Liver (tissue), 9 donors: ENCODE data around the gene KLC4. TPM values are rescaled to one million over a fixed set of nuclear protein-coding genes. Genes with fewer than 3 reads are reported as not detected.

Experiments
- DNase-seq: peaks from one replicate; pipeline ENCODE4 v3.0.0-alpha.2; 2017; ENCODE audit warnings: low spot score
- H3K27ac ChIP-seq, 2 donors: one replicate each; pipeline ENCODE4 v1.7.0; 2013; ENCODE audit warnings: inconsistent platforms in 2 of 2, low read length in 2 of 2, control low read depth in 1 of 2, low read depth in 1 of 2, mild to moderate bottlenecking in 1 of 2
- H3K27me3 ChIP-seq, 4 donors: one replicate each; pipeline versions ENCODE4 v1.6.1 to v1.7.0; 2013; ENCODE audit warnings: low read length in 3 of 4, inconsistent platforms in 1 of 4, mild to moderate bottlenecking in 1 of 4, moderate library complexity in 1 of 4; ENCODE audit not compliant: control insufficient read depth in 4 of 4, insufficient read depth in 4 of 4
- H3K36me3 ChIP-seq, 4 donors: one replicate each; pipeline versions ENCODE4 v1.6.1 to v1.7.0; 2013; ENCODE audit warnings: low read length in 3 of 4, mild to moderate bottlenecking in 3 of 4, low read depth in 1 of 4, moderate library complexity in 1 of 4; ENCODE audit not compliant: control insufficient read depth in 4 of 4, insufficient read depth in 3 of 4
- H3K4me1 ChIP-seq, 4 donors: one replicate each; pipeline versions ENCODE4 v1.6.1 to v1.7.0; 2013; ENCODE audit warnings: low read length in 3 of 4, mild to moderate bottlenecking in 3 of 4, moderate library complexity in 1 of 4; ENCODE audit not compliant: control insufficient read depth in 4 of 4, insufficient read depth in 4 of 4
- H3K4me3 ChIP-seq, 3 donors: one replicate each; pipeline versions ENCODE4 v1.6.1 to v1.7.0; 2013; ENCODE audit warnings: low read length in 3 of 3, control low read depth in 1 of 3, low read depth in 1 of 3, mild to moderate bottlenecking in 1 of 3
- H3K9ac ChIP-seq, 2 donors: one replicate each; pipeline ENCODE4 v1.7.0; 2013; ENCODE audit warnings: low read length in 2 of 2, mild to moderate bottlenecking in 2 of 2, moderate library complexity in 2 of 2, control low read depth in 1 of 2, low read depth in 1 of 2
- H3K9me3 ChIP-seq, 4 donors: one replicate each; pipeline versions ENCODE4 v1.6.1 to v1.7.0; 2013; ENCODE audit warnings: low read length in 3 of 4; ENCODE audit not compliant: control insufficient read depth in 4 of 4
- EGR1 ChIP-seq, 2 donors: IDR thresholded peaks; 2 replicates each; pipeline ENCODE4 v1.6.1; 2016 to 2018; ENCODE audit warnings: antibody characterized with exemption in 2 of 2, low read depth in 2 of 2
- FOXA1 ChIP-seq: IDR thresholded peaks from 2 replicates; pipeline ENCODE4 v1.6.1; 2016; ENCODE audit warnings: antibody characterized with exemption
- FOXA2 ChIP-seq: IDR thresholded peaks from 2 replicates; pipeline ENCODE4 v1.6.1; 2016; ENCODE audit warnings: antibody characterized with exemption
- GABPA ChIP-seq, 2 donors: IDR thresholded peaks in 1 of 2; conservative IDR thresholded peaks in 1 of 2; 2 replicates each; pipeline ENCODE4 v1.6.1; 2016; ENCODE audit warnings: antibody characterized with exemption in 2 of 2, mild to moderate bottlenecking in 1 of 2, moderate library complexity in 1 of 2
- HNF4G ChIP-seq: IDR thresholded peaks from 2 replicates; pipeline ENCODE4 v1.6.1; 2016; ENCODE audit warnings: antibody characterized with exemption
- JUND ChIP-seq, 2 donors: IDR thresholded peaks; 2 replicates each; pipeline ENCODE4 v1.6.1; 2016; ENCODE audit warnings: antibody characterized with exemption in 2 of 2
- NR2F2 ChIP-seq: IDR thresholded peaks from 2 replicates; pipeline ENCODE4 v1.6.1; 2016; ENCODE audit warnings: antibody characterized with exemption
- RAD21 ChIP-seq, 2 donors: IDR thresholded peaks; 2 replicates each; pipeline ENCODE4 v1.6.1; 2016; ENCODE audit warnings: antibody characterized with exemption in 2 of 2, mild to moderate bottlenecking in 2 of 2
- RXRA ChIP-seq, 2 donors: IDR thresholded peaks; 2 replicates each; pipeline ENCODE4 v1.6.1; 2017 to 2018; ENCODE audit warnings: antibody characterized with exemption in 2 of 2, mild to moderate bottlenecking in 1 of 2
- SP1 ChIP-seq: IDR thresholded peaks from 2 replicates; pipeline ENCODE4 v1.6.1; 2018; ENCODE audit warnings: antibody characterized with exemption, mild to moderate bottlenecking
- TAF1 ChIP-seq: conservative IDR thresholded peaks from 2 replicates; pipeline ENCODE4 v1.6.1; 2016; ENCODE audit warnings: antibody characterized with exemption, mild to moderate bottlenecking
- YY1 ChIP-seq: IDR thresholded peaks from 2 replicates; pipeline ENCODE4 v1.6.1; 2016; ENCODE audit warnings: antibody characterized with exemption, mild to moderate bottlenecking
- ZBTB33 ChIP-seq: IDR thresholded peaks from 2 replicates; pipeline ENCODE4 v1.6.1; 2016; ENCODE audit warnings: antibody characterized with exemption
- WGBS: extraction: QIAGEN DNeasy Blood & Tissue Kit; methylation state at CpG from one replicate; pipeline ENCODE4 v1.1.7; 2013; 5-methylcytosine and 5-hydroxymethylcytosine counted together
- polyA plus RNA-seq, 2 donors: library from polyadenylated mRNA; stranded (reverse) in 1 of 2; unstranded in 1 of 2; fragments of 200-250 nt in 1 of 2; fragments of >200 nt in 1 of 2; fragmentation: Nextera tagmentation in 1 of 2; extraction: Ambion mirVana in 1 of 2; gene quantifications; one replicate each; pipeline versions ENCODE4 v1.2.1 to v1.2.3, GENCODE V29; 2013 to 2015
- total RNA-seq, 2 donors: library from RNA; depleted of rRNA; stranded (reverse); fragments of >200 nt; gene quantifications; one replicate each; pipeline ENCODE4 v1.2.3, GENCODE V29; 2014
- TF ChIP-seq, protein P1 (sequence below): IDR thresholded peaks from 2 replicates; pipeline ENCODE4 v1.6.1; 2016; ENCODE audit warnings: antibody characterized with exemption, mild to moderate bottlenecking
- TF ChIP-seq, protein P2 (sequence below): IDR thresholded peaks from 2 replicates; pipeline ENCODE4 v1.6.1; 2016; ENCODE audit warnings: antibody characterized with exemption
- TF ChIP-seq, protein P3 (sequence below): fragments of 150-350 bp; IDR thresholded peaks from 2 replicates; pipeline ENCODE4 v1.5.1; 2017; ENCODE audit warnings: improper control_type of control experiment, low read depth, low read length; ENCODE audit not compliant: missing input control
- donor health status: healthy.
- donor health status: healthy.
- donor health status: healthy.
- donor health status: healthy.
- donor health status: healthy.

KLC4 gene
- total and polyA plus RNA-seq, 4 donors: 33.2 to 97.0 (median 45.9) TPM

DNA sequence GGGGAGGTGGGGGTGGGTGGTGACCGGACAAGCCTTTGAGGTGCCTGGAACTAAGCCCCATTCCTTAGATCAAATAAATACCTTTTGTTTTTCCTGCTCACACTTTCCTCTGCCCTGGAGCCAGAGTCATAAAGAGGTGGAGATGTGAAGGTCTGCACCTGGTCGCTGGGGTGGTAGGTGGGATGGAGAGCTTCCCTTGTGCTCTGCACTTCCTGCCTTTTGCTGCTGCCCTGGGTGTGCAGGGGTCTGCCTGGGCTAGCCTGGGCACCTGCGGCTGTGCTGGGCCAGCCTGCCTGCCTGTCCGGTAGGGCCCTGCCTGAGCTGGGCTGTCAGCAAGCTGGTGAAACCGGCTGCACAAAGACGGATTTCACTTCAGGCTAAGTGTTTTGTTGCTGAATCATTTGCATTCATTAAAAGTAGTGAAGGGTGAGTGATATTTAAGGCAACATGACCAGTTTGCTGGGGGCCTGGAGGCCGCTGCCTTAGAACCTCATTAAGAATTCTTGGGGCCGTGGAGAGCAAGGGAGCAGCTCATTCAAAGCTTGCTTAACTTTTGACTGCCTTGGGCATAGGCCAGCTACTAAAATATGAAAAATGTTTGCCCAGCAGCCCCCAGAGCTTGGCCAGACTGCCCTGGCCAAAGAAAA is 37.1 kb downstream of the KLC4 start:
- WGBS: 77% methylated on average over 8 of the region's 8 CpGs
- Histone ChIP-seq H3K9me3 (no peaks in the 10 kb centered on the region), H3K27me3 (no peaks in the 10 kb centered on the region), H3K27ac (no peak overlapping the region), H3K36me3 (no peaks in the 10 kb centered on the region), H3K4me1 (peaks cover 0 to 7% (median 3%) of the 10 kb centered on the region in 4 donors), H3K4me3 (no peak overlapping the region), H3K9ac (no peak overlapping the region)
- DNase-seq: no peak
- TF ChIP-seq, protein P1, sequence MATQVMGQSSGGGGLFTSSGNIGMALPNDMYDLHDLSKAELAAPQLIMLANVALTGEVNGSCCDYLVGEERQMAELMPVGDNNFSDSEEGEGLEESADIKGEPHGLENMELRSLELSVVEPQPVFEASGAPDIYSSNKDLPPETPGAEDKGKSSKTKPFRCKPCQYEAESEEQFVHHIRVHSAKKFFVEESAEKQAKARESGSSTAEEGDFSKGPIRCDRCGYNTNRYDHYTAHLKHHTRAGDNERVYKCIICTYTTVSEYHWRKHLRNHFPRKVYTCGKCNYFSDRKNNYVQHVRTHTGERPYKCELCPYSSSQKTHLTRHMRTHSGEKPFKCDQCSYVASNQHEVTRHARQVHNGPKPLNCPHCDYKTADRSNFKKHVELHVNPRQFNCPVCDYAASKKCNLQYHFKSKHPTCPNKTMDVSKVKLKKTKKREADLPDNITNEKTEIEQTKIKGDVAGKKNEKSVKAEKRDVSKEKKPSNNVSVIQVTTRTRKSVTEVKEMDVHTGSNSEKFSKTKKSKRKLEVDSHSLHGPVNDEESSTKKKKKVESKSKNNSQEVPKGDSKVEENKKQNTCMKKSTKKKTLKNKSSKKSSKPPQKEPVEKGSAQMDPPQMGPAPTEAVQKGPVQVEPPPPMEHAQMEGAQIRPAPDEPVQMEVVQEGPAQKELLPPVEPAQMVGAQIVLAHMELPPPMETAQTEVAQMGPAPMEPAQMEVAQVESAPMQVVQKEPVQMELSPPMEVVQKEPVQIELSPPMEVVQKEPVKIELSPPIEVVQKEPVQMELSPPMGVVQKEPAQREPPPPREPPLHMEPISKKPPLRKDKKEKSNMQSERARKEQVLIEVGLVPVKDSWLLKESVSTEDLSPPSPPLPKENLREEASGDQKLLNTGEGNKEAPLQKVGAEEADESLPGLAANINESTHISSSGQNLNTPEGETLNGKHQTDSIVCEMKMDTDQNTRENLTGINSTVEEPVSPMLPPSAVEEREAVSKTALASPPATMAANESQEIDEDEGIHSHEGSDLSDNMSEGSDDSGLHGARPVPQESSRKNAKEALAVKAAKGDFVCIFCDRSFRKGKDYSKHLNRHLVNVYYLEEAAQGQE: no peak
- no peak for TF ChIP-seq JUND (IDR thresholded peaks at IDR 0.05)
- no peak for TF ChIP-seq NR2F2
- TF ChIP-seq GABPA (IDR thresholded peaks at IDR 0.05 in 1 of 2, conservative IDR thresholded peaks at IDR 0.05 in 1 of 2): no peak
- no peak for TF ChIP-seq HNF4G
- TF ChIP-seq ZBTB33: no peak
- TF ChIP-seq, protein P2, sequence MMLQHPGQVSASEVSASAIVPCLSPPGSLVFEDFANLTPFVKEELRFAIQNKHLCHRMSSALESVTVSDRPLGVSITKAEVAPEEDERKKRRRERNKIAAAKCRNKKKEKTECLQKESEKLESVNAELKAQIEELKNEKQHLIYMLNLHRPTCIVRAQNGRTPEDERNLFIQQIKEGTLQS: no peak
- no peak for TF ChIP-seq YY1
- TF ChIP-seq RAD21 (IDR thresholded peaks at IDR 0.05): no peak
- no peak for TF ChIP-seq FOXA2
- no peak for TF ChIP-seq RXRA (IDR thresholded peaks at IDR 0.05)
- TF ChIP-seq, protein P3, sequence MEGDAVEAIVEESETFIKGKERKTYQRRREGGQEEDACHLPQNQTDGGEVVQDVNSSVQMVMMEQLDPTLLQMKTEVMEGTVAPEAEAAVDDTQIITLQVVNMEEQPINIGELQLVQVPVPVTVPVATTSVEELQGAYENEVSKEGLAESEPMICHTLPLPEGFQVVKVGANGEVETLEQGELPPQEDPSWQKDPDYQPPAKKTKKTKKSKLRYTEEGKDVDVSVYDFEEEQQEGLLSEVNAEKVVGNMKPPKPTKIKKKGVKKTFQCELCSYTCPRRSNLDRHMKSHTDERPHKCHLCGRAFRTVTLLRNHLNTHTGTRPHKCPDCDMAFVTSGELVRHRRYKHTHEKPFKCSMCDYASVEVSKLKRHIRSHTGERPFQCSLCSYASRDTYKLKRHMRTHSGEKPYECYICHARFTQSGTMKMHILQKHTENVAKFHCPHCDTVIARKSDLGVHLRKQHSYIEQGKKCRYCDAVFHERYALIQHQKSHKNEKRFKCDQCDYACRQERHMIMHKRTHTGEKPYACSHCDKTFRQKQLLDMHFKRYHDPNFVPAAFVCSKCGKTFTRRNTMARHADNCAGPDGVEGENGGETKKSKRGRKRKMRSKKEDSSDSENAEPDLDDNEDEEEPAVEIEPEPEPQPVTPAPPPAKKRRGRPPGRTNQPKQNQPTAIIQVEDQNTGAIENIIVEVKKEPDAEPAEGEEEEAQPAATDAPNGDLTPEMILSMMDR: no peak
- TF ChIP-seq EGR1 (IDR thresholded peaks at IDR 0.05; ENCODE audit: low read depth in 2 of 2): no peak
- no peak for TF ChIP-seq TAF1
- TF ChIP-seq FOXA1: no peak
- TF ChIP-seq SP1: no peak

DNA sequence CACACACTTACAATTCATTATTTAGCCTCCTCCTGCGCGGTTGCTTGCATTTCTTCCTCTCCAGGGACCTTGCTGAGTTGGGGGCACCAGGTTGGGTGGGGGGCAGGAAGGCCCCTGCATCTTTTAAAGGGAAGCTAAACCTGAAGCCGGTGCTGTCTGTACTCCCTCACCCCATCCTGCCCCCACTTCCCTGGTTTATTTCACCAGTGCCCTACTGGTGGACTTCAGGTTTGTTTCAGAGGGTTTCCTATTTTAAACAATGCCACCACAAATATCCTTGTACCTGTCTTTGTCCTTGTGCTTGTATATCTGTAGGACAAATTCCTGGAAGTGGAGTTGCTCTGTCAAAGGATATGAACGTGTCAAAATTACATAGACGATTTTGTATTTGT is 37.7 kb downstream of the KLC4 start:
- Histone ChIP-seq H3K27me3 (no peaks in the 10 kb centered on the region), H3K9ac (no peak overlapping the region), H3K36me3 (no peaks in the 10 kb centered on the region), H3K4me1 (peaks cover 0 to 7% (median 3%) of the 10 kb centered on the region in 4 donors), H3K9me3 (no peaks in the 10 kb centered on the region), H3K4me3 (no peak overlapping the region), H3K27ac (no peak overlapping the region)
- TF ChIP-seq GABPA (IDR thresholded peaks at IDR 0.05 in 1 of 2, conservative IDR thresholded peaks at IDR 0.05 in 1 of 2) (no peak), HNF4G (no peak), YY1 (no peak), EGR1 (IDR thresholded peaks at IDR 0.05; ENCODE audit: low read depth in 2 of 2) (no peak)
- DNase-seq: no peak
- WGBS: 73% methylated on average over 5 of the region's 5 CpGs
